ENCODE data around the gene PARL.

The PARL gene

DNA sequence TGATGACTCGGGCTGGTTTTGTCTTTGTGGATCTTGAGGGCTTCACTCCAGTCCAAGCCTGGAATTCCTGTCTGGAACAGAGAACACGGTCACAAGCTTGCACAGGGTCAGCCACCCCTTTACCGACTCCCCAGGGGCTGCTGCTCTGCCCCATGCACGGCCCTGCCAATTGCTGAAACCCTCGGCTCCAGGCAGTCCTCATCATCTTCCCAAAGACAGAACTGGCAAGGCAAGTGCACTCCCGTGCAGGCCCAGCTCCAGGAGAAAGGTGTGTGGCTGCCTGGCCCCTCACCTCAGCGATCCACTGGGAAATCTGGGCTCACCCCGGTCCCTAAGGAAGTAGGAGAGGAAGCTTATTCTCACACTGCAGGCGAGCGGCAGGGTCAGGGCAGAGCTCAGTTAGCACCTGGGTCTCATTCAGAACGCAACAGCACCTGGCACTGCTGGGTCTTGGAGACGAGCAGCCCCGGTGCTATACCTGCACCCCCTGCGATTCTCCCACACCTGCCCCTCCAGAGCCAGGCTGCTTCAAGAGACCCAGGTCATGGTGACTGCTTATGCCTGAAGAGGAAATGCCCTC is 66.5 kb downstream of the PARL start:
- no peak for DNase-seq (ENCODE audit: low spot score)

DNA sequence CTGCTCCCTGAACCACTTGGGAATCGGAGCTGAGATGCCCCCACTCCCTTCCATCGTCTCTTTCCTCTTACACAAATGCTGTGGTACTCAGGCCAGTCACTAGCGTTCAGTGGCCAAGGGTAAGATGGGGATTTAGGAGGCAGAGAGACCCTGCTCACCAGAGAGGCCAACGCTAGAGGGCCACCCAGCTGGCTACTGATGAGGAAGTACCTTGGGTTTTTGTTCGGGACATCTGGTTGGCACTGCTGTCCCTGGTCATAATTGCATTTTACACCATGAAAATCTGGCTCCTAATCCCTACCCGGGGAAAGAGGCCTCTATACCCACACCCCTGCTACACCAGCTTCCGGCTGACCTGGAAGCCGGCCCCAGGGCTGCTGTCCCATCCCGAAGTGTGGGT is 67.0 kb downstream of the PARL start:
- DNase-seq (ENCODE audit: low spot score): no peak

GRCh38 chr3:183816681-183817510 is 67.8 kb downstream of the PARL start:
- DNase-seq (ENCODE audit: low spot score): no peak

DNA sequence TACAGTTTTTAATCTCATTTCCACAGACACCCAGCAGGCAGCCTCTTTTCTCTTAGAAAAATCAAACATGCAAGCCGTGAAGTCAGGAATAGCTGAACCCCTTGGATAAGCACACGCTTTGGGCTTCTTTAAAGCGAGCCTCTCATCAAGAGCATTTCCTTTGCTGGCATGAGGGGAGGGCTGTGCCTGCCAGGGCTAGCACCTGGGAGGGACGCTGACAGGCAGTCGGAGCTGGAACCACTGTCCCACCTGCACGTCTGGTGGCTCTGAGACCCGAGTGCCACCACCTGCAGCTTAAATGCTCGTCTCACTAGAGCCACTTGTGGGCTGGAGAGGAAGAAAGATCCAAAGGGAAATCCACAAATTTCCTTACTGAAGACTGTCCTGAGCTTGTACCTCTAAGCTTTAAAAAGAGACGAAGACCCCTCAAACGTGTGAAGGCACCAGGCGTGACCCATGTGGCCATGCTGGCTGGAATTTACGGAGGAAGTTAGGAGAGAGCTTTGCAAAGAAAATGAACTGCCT is 68.7 kb downstream of the PARL start:
- DNase-seq (ENCODE audit: low spot score): no peak

- DNase-seq (ENCODE audit: low spot score): no peak
Measured at GRCh38 chr3:183815563-183815940, 69.1 kb downstream of the PARL start.

GRCh38 chr3:183814240-183814639 is 70.4 kb downstream of the PARL start:
- no peak for DNase-seq (ENCODE audit: low spot score)

GRCh38 chr3:183812761-183813445 is 71.8 kb downstream of the PARL start:
- DNase-seq (ENCODE audit: low spot score): no peak

DNA sequence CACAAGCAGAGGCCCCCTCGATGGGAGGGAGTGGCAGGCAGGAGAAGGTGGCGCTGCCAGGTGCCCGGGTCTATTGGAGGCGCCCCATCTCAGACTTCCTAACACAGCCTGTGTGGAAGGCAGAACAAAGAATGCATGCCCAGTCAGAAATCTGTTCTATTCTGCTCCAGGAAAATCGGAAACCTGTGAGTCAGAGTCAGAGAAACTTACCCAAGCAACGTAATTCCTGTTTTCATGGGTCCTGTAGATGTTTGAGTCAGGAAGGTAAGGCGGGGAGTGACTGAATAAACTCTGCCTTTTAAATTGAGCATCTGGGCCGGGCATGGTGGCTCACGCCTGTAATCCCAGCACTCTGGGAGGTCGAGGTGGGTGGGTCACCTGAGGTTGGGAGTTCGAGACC is 73.0 kb downstream of the PARL start:
- DNase-seq (ENCODE audit: low spot score): no peak

- DNase-seq (ENCODE audit: low spot score): no peak
Measured at GRCh38 chr3:183810643-183811594, 73.8 kb downstream of the PARL start.

DNA sequence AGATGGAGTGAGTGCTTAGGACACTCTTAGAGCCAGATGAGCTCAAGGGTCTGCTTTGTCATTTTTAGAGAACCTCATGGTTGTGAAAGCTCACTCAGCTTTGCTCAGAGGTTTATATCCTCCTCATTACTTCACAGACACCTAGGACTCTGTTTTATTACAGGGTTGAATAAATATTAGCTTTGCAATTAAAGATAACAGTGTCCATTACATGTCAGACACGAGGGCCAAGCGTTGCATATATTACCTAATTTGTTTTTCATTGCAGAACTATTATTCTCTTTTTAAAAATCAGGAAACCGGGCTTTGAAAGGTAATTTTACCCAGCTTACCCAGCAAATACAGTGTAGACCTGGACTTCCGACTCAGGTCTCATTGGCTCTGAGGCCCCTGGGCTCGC is 75.4 kb downstream of the PARL start:
- DNase-seq (ENCODE audit: low spot score): no peak

- no peak for DNase-seq (ENCODE audit: low spot score)
Measured at GRCh38 chr3:183808355-183808754, 76.3 kb downstream of the PARL start.

GRCh38 chr3:183807881-183808280 is 76.8 kb downstream of the PARL start:
- no peak for DNase-seq (ENCODE audit: low spot score)

GRCh38 chr3:183807209-183807728 is 77.4 kb downstream of the PARL start:
- no peak for DNase-seq (ENCODE audit: low spot score)

- DNase-seq (ENCODE audit: low spot score): no peak
Measured at GRCh38 chr3:183802989-183803388, 81.7 kb downstream of the PARL start.

DNA sequence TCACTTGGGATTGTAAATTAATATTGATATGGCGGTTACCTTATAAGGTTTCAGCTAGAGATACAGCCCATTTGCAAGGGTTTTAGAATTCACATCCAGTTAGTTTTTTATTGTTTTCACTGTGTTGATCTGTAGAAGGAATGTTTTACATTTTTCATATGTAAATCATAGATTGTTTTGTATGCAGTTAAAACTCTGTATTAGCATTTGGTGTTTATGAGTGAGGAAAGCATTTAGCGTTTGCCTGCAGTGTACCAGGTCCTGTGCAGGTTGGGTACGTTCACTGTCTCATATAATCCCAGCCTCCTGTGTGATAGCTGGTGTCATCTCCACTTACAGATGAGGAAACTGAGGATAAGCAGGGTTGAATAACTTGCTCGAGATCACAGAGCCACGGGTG is 83.1 kb downstream of the PARL start:
- no peak for DNase-seq (ENCODE audit: low spot score)

DNA sequence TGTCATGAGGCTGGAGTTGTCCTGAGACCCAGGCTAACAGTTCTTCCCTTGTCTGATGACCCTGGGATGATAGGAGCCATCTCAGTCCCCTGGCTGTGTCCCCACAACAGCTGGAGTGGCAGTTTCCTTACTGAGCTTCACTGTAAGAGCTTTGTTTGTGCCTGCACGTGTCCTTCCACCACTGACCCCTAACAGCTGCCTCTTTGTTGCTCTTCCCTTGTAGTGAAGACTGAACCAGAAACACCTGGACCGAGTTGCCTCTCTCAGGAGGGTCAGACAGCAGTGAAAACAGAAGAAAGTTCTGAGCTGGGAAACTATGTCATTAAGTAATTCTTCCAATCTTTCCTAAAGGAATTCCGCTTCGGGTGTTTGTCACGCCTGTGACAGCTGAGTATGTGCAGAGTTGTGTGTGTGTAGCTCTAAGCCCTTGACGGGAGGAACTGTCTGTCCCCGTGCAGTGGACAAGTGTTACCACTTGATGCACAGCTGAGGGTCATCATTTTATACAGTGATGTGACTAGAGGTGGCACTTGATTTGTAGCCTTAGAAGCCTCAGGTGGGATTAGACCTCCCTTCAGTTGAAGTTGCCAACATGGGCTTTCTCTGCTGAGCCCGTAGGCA is 84.3 kb downstream of the PARL start:
- no peak for DNase-seq (ENCODE audit: low spot score)

DNA sequence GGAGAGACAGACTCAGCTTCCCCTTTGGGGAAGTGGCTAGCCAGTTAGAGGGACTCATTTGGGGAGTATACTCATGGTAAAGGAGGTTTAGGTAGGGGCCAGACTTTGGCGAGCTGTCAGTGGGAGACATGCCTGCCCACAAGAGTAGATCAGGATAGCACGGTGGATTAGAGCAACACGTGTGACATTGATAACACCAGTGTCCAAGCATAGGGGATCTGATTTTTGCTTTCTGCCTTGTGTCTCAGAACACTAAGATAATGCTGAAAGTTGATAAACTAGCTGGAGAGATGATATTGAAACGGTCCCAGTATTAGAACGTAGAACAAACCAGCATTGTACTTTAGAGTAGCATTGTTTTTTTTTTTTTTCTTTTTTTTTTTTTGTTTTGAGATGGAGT is 85.2 kb downstream of the PARL start:
- DNase-seq (ENCODE audit: low spot score): no peak

DNA sequence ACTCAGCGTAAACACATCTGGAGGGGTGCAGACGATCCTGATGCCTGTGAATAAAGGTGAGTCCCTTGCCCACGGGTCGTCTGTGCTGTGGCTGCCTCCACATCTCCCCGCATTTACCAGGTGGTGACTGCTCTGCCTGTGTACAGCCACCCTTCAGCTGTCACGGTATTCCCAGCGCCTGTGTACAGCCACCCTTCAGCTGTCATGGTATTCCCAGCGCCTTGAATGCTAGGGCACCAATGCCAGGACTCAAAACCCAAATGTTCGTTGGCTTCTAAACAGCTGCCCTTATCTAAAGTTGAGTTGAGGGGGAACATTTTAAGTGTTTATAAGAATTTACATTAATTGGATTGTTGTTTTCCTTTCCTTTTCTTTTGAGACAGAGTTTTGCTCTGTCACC is 86.7 kb downstream of the PARL start:
- DNase-seq (ENCODE audit: low spot score): no peak

GRCh38 chr3:183796372-183796771 is 88.3 kb downstream of the PARL start:
- DNase-seq (ENCODE audit: low spot score): no peak

GRCh38 chr3:183794452-183794851 is 90.2 kb downstream of the PARL start:
- DNase-seq (ENCODE audit: low spot score): no peak

GRCh38 chr3:183792976-183793375 is 91.7 kb downstream of the PARL start:
- DNase-seq (ENCODE audit: low spot score): no peak
